ENCODE measurements around the gene ABCC1. TPM values are rescaled to one million over a fixed set of nuclear protein-coding genes. Genes with fewer than 3 reads are reported as not detected.
A peak's percentile ranks its signal among the peaks of the same experiment; 100 is the strongest.

ABCC1 gene
- total RNA-seq, 3 donors from 2014 or later, result 13.8 to 40.0 (median 25.5) TPM

DNA sequence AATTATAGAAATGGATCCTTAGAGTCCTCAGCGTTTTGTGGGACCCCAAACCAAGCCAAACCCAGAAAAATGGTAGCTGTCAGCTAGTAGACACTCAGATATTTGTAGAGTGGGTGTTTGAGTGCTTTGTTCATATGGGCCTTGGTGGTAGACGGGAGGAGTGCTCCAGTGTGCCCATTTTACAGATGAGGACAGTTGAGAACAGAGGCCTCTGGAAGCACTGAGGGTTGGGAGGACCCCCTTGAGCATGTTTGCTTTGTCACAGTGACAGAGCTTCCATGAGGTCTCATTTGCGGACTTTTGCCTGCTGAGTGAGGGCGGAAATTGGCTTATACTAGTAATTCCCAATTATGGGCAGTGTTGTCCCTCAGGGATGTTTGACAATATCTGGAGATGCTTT lies 162.2 kb downstream of the ABCC1 start:
- no peaks in the 10 kb centered on the region for H3K9me3 ChIP-seq
- TF ChIP-seq, protein P1, sequence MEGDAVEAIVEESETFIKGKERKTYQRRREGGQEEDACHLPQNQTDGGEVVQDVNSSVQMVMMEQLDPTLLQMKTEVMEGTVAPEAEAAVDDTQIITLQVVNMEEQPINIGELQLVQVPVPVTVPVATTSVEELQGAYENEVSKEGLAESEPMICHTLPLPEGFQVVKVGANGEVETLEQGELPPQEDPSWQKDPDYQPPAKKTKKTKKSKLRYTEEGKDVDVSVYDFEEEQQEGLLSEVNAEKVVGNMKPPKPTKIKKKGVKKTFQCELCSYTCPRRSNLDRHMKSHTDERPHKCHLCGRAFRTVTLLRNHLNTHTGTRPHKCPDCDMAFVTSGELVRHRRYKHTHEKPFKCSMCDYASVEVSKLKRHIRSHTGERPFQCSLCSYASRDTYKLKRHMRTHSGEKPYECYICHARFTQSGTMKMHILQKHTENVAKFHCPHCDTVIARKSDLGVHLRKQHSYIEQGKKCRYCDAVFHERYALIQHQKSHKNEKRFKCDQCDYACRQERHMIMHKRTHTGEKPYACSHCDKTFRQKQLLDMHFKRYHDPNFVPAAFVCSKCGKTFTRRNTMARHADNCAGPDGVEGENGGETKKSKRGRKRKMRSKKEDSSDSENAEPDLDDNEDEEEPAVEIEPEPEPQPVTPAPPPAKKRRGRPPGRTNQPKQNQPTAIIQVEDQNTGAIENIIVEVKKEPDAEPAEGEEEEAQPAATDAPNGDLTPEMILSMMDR (IDR thresholded peaks at IDR 0.05), result no peak
- H3K4me3 ChIP-seq, result no peak overlapping the region
- ATAC-seq, result no peak
- peaks cover 3% of the 10 kb centered on the region for H3K36me3 ChIP-seq (ENCODE audit: low read depth)
- no peaks in the 10 kb centered on the region for H3K4me1 ChIP-seq (ENCODE audit: low read depth)
- intact Hi-C loops (cut with DNase I, micrococcal nuclease), result no loop called here
- DNase-seq, result no peak

DNA sequence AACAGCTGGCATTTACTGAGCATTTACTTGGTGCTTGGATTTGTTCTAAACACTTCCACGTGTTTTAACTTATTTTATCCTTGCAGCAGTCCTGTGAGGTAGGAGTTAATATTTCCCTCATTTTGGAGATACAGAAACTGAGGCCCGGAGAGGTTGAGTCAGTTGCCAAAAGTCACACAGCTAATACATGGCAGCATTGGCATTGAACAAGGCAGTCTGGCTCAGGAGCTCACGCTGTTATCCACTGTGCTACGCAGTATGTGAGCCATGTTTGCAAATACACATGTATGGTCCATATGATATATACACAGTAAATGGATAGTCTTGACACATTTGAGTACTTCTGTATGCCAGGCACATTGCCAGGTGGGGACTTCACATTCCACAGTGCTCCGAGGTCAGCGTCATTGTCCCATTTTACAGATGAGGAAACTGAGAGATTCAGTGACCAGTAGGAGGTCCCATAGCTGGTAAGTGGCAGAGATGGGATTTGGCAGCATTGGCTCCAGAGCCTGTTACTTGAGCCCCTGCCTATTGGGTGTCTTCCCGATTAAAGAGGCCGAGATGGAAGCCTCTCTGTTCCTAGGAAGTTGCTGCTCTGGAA lies 163.1 kb downstream of the ABCC1 start:
- intact Hi-C loops (cut with DNase I, micrococcal nuclease), result no loop called here
- H3K9me3 ChIP-seq, result no peaks in the 10 kb centered on the region
- no peak overlapping the region for H3K4me3 ChIP-seq
- ATAC-seq (no peak), DNase-seq (no peak)
- TF ChIP-seq, protein P1 (IDR thresholded peaks at IDR 0.05), result no peak
- H3K36me3 ChIP-seq (ENCODE audit: low read depth), result peaks cover 3% of the 10 kb centered on the region
- no peaks in the 10 kb centered on the region for H3K4me1 ChIP-seq (ENCODE audit: low read depth)

DNA sequence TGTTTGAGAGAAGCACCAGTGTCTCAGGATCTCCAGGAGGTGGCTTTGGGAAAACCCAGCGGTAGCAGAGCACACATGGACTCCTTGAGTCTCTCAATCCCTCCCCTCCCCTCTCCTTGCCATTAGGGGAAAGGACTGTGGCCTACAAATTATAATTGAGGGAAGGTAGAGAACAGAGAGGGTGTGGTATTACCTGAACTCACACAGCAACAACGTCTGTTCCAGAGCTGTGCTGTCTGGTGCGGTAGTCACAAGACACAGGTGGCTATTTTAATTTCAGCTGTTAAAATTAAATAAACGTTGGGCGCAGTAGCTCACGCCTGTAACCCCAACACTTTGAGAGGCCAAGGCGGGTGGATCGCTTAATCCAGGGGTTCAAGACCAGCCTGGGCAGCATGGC lies 163.7 kb downstream of the ABCC1 start:
- peaks cover 3% of the 10 kb centered on the region for H3K36me3 ChIP-seq (ENCODE audit: low read depth)
- no peaks in the 10 kb centered on the region for H3K9me3 ChIP-seq
- no peak for ATAC-seq

DNA sequence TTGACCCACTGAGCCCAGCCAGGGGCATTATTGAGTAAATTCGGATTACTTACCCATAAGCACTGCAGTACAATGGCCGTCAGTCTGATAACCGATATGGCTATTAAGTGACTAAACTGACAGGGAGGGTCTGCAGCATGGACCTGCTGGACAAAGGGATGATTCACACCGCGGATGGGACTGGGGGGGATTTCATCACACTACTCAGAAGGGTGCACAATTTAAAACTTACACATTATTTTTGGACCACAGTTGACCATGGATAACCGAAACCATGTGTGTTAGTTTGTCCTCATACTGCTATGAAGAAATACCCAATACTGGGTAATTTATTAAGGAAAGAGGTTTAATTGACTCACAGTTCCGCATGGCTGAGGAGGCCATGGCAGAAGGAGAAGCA lies 167.4 kb downstream of the ABCC1 start:
- TF ChIP-seq, protein P1 (IDR thresholded peaks at IDR 0.05), result no peak
- Histone ChIP-seq H3K9me3 (no peaks in the 10 kb centered on the region), H3K4me1 (ENCODE audit: low read depth) (no peaks in the 10 kb centered on the region), H3K36me3 (ENCODE audit: low read depth) (no peaks in the 10 kb centered on the region), H3K4me3 (no peak overlapping the region)
- no peak for ATAC-seq
- intact Hi-C loops (cut with DNase I, micrococcal nuclease), result no loop called here
- no peak for DNase-seq

More for the DNA sequence above, 163.7 kb downstream of the ABCC1 start:
- intact Hi-C loops (cut with DNase I, micrococcal nuclease), result no loop called here
- TF ChIP-seq, protein P1 (IDR thresholded peaks at IDR 0.05), result no peak
- no peak for DNase-seq
- H3K4me1 ChIP-seq (ENCODE audit: low read depth), result no peaks in the 10 kb centered on the region
- no peak overlapping the region for H3K4me3 ChIP-seq

DNA sequence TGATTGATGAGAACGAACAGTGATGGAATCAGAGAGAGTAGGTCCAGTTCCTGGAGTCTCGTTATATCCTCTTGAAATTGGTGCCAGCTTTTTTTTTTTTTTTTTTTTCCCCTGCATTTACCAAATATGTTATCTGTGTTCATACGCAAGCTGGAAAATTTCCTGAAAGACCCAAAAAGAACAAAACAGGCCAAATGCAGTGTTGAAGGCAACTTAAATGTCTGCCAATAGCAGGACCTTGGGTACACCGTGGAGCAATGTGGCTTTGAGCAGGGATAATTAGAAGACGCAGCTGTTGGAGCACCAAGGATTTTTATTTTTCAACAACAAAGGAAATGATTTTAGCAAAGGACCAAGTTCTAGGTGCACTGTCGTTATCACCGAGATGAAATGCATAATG lies 168.9 kb downstream of the ABCC1 start:
- no peaks in the 10 kb centered on the region for H3K4me1 ChIP-seq (ENCODE audit: low read depth)
- H3K36me3 ChIP-seq (ENCODE audit: low read depth), result no peaks in the 10 kb centered on the region
- intact Hi-C loops (cut with DNase I, micrococcal nuclease), result no loop called here
- ATAC-seq (no peak), DNase-seq (no peak)
- no peak overlapping the region for H3K4me3 ChIP-seq
- TF ChIP-seq, protein P1 (IDR thresholded peaks at IDR 0.05), result no peak
- no peaks in the 10 kb centered on the region for H3K9me3 ChIP-seq

DNA sequence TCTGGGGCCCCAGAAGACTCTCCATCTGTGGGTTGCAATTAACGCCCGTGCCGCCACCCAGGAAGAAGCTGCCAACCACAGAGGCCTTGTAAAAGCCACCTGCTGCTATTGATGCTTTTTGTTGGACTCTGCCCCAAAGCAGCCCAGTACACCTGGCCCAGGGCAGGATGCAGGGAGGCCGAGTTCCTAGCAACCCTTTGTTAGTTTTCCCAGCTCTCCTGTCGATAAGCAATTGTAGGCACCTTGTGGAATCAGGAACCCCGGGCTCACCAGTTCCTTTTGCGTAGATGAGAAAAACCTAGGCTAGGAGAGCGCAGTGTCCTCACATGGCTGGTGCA lies 170.6 kb downstream of the ABCC1 start:
- TF ChIP-seq, protein P1 (IDR thresholded peaks at IDR 0.05), result no peak
- no peak overlapping the region for H3K4me3 ChIP-seq

More for the DNA sequence above, 170.6 kb downstream of the ABCC1 start:
- ATAC-seq (peak; percentile 95), DNase-seq (peak; percentile 38 to 61 (median 43))
- no peaks in the 10 kb centered on the region for H3K36me3 ChIP-seq (ENCODE audit: low read depth)
- no peaks in the 10 kb centered on the region for H3K4me1 ChIP-seq (ENCODE audit: low read depth)
- intact Hi-C loops (cut with DNase I, micrococcal nuclease), result loop anchor here (10.0 kb wide), 1 partner anchor 245 kb away; no protein-coding TSS in a partner anchor
- H3K9me3 ChIP-seq, result no peaks in the 10 kb centered on the region

Data from mucosa of descending colon (tissue), 3 donors.